ENCODE measurements around the gene SPAG17.
"Not testable (repeated sequence)": the region's sequence is repeated elsewhere in the genome, so short reads cannot be mapped to it uniquely, and the experiment has no call there.

The SPAG17 gene

DNA sequence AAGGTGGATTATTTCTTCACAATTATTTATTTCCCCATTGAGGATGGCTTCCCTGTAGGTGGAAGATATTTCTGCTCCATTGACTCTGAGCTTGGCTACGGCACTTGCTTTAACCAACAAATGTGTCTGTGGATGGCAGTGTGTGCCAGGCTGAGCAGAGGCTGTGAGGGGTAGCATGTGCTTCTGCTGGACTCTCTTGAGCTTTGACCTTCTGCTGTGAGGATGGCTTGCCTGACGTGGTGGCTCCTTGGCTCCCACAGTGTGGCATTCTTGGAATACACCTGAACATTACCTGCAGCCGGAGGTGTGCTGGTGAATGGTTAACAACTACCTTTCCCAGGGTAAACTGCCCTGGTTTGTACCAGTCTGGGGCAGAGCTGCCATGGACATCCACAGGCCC lies 208.6 kb downstream of the SPAG17 start:
- DNase-seq (ENCODE audit: low read depth in 3 of 3), result no peak

GRCh38 chr1:117971777-117972176 lies 213.3 kb downstream of the SPAG17 start:
- no peak for DNase-seq (ENCODE audit: low read depth in 3 of 3)

GRCh38 chr1:117970252-117970651 lies 214.8 kb downstream of the SPAG17 start:
- DNase-seq (ENCODE audit: low read depth in 3 of 3), result no peak

DNA sequence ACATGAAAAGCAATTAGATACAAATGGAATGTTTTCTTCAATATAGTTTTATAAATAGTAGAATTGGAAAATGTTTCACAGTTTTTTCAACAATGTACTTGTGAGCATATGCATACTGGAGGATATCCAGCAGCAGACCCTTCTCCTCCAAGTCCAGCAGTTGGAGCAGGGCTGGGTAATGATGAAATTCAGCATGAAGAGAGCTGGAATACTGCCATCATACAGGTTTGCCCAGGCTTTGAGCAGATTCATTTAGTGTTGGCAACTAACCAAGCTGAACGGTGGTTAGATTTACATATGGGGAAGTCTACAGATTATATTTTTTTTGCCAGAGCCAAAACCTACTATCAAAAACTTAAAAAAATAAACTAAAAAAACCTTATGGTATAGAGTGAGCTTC lies 217.1 kb downstream of the SPAG17 start:
- no peak for DNase-seq (ENCODE audit: low read depth in 3 of 3)

DNA sequence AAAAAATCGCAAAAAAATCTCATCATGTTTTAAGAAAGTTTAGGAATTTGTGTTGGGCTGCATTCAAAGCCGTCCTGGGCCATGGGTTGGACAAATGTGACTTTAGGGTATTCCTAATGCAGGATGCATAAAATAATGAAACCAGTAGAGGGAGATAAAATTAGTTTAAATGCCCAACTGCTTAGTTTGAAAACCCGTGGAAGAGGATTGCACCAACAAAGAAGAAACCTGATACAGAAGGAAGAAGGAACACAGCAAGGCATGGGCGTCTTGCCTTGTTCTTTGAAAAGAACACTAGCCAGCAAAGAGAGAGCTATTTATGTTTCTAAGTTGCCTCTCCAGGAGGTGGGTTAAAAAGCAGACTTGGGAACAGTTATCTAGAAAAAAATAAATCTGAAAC lies 217.6 kb downstream of the SPAG17 start:
- no peak for DNase-seq (ENCODE audit: low read depth in 3 of 3)

DNA sequence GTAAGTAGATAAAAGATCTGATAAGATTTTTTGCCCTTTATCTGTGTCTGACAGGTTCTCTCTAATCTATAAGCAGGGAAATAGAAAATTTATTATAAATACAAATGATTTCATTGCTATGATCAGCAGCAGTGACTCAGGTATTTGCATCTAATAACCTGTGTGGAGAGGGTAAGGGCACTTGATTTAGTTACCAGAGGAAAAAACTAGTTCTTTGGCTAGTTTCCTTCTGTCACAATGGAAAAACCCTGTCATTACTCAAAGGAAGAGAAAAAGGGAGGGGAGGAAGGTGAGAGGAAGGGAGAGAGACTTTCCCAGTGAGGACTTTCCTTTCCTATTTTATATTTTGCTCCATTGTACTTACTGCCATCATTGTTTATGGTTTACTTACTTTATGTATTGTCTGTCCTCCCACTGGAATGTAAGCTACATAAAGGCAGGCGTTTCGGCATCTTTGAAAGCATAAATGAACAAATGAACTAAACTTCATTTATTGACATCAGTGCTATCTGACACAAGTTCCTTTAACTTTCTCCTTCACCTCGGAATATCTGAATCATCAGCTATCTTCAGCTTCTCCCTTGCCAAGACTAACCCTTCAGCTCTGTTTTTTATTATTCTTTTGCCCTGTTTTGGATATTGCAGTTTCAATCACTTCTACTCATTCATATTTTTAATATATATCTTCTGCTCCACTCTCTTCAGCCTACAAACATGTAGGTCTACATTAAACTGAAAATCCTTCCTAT lies 220.6 kb downstream of the SPAG17 start:
- DNase-seq (ENCODE audit: low read depth in 3 of 3), result no peak

GRCh38 chr1:117959364-117959763 lies 225.7 kb downstream of the SPAG17 start:
- DNase-seq (ENCODE audit: low read depth in 3 of 3), result no peak

DNA sequence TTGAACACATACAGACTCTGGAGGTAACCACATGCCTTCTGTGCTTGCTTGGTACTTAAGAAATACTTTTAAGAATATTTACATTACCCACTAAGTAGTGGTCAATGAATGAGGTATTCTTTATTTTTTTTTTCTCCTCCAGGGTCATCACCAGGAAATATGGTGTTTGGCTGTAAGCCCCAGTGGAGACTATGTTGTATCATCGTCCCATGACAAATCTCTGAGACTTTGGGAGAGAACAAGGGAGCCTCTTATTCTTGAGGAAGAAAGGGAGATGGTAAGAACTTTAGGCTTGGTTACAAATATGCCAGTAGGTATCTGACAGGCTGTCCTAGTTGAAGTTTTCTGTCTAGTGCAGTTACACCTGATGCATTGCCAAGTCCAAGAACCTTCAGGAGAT lies 232.6 kb downstream of the SPAG17 start:
- DNase-seq (ENCODE audit: low read depth in 3 of 3), result no peak

GRCh38 chr1:117942293-117942692 lies 242.7 kb downstream of the SPAG17 start:
- DNase-seq (ENCODE audit: low read depth in 3 of 3), result no peak

GRCh38 chr1:117933769-117934168 lies 251.3 kb downstream of the SPAG17 start:
- no peak for DNase-seq (ENCODE audit: low read depth in 3 of 3)

- no peak for DNase-seq (ENCODE audit: low read depth in 3 of 3)
These were observed 252.5 kb downstream of the SPAG17 start for GRCh38 chr1:117932576-117932975.

- DNase-seq (ENCODE audit: low read depth in 3 of 3), result no peak
These were observed 254.5 kb downstream of the SPAG17 start for GRCh38 chr1:117930484-117930883.

DNA sequence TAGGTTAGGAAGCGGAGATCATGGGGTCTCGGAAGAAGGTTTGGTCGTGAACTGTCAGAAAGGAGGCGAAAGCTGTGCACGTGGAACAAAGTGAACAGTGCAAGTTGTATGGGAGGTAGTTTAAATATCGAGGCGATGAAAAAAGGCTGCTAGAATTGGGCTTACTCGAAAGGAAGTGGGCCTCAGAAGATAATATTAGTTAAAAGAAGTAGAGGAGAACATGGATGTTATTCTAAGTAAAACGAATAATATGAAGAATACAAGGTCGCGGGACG lies 254.9 kb downstream of the SPAG17 start:
- DNase-seq (ENCODE audit: low read depth in 3 of 3), result no peak

GRCh38 chr1:117929343-117930172 lies 255.5 kb downstream of the SPAG17 start, which contains the start of the genes GDAP2 and WDR3:
Gene GDAP2 (minus strand): TSS chr1:117929621. CDS start chr1:117920357, 9,264 bp downstream.
Gene WDR3 (plus strand): TSS chr1:117929739. CDS start chr1:117933320, 3,581 bp downstream.
- peak; percentile 87 to 95 (median 94) for DNase-seq (ENCODE audit: low read depth in 3 of 3)

DNA sequence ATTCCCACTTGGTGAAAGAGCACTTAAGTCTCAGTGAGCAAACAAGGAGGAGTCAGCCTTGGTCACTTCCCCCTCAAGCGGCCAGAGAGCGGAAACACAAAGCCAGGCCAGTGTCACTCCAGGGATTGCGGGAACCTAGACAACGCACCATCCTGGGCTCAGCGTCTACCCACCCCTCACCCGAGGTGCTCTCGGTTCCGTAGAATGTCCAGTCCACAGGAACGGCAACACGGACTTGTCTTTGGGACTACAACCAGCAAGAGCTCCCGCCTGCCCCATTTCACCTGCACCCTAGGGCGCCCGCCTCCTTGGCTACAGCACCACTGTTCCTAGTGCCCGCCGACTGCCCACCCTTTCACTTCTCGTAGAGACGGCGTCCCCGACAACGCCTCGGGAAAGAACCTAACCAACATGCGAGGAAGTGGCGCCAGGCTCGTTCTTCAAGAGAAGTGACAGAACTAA lies 256.1 kb downstream of the SPAG17 start:
- DNase-seq (ENCODE audit: low read depth in 3 of 3), result peak in 1 of 3 donors; percentile 3

GRCh38 chr1:117925981-117926380 lies 259.0 kb downstream of the SPAG17 start:
- DNase-seq (ENCODE audit: low read depth in 3 of 3), result no peak

- not testable (repeated sequence) for DNase-seq (ENCODE audit: low read depth in 3 of 3)
These were observed 262.3 kb downstream of the SPAG17 start for GRCh38 chr1:117922717-117923116.

GRCh38 chr1:117921991-117922390 lies 263.0 kb downstream of the SPAG17 start:
- no peak for DNase-seq (ENCODE audit: low read depth in 3 of 3)

GRCh38 chr1:117919376-117919775 lies 265.7 kb downstream of the SPAG17 start:
- no peak for DNase-seq (ENCODE audit: low read depth in 3 of 3)

DNA sequence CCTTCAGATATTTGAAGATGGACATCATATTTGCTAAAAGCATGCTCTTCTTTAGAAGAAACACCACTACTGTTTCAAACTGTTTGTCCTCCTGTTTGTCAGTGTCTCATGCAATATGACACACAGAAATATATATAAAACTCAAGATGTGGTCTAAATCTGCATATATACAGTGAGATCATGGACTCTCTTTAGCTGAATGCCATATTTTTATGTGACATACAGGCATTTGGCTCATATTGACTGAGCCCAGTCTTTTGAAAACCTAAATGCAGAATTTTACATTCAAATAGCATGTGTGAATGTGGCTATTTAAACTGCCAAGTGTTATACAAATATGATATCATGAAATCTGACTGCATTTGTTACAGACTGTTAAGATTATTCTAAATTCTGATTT lies 274.0 kb downstream of the SPAG17 start:
- no peak for DNase-seq (ENCODE audit: low read depth in 3 of 3)

- no peak for DNase-seq (ENCODE audit: low read depth in 3 of 3)
These were observed 280.0 kb downstream of the SPAG17 start for GRCh38 chr1:117905019-117905418.

- DNase-seq (ENCODE audit: low read depth in 3 of 3), result no peak
These were observed 280.5 kb downstream of the SPAG17 start for GRCh38 chr1:117904485-117904884.
